Activated T-cell treated with anti-CD3 and anti-CD28 coated beads for 48 hours (primary cell): ENCODE data around the gene ZNF512B.
"Not testable (repeated sequence)": the region's sequence is repeated elsewhere in the genome, so short reads cannot be mapped to it uniquely, and the experiment has no call there.

Source experiments
- DNase-seq: peaks from one replicate; pipeline ENCODE4 v3.0.0-alpha.2; 2020; ENCODE audit warnings: low read depth

Gene ZNF512B

GRCh38 chr20:63962426-63963347 is 7.0 kb downstream of the ZNF512B start:
- no peak for DNase-seq

- DNase-seq, result no peak
These were observed 7.9 kb downstream of the ZNF512B start for GRCh38 chr20:63961664-63962425.

- DNase-seq, result not testable (repeated sequence)
These were observed 8.8 kb downstream of the ZNF512B start for GRCh38 chr20:63960654-63961621.

GRCh38 chr20:63959699-63960075 is 10.0 kb downstream of the ZNF512B start:
- DNase-seq, result no peak

GRCh38 chr20:63958964-63959698 is 10.6 kb downstream of the ZNF512B start:
- DNase-seq, result no peak

- DNase-seq, result no peak
These were observed 11.3 kb downstream of the ZNF512B start for GRCh38 chr20:63958471-63958870.

GRCh38 chr20:63957690-63958441 is 11.9 kb downstream of the ZNF512B start:
- no peak for DNase-seq

GRCh38 chr20:63957004-63957689 is 12.6 kb downstream of the ZNF512B start:
- peak; percentile 71 for DNase-seq

GRCh38 chr20:63956664-63957003 is 13.1 kb downstream of the ZNF512B start:
- DNase-seq, result no peak

- peak; percentile 84 for DNase-seq
These were observed 13.7 kb downstream of the ZNF512B start, which contains the start of gene UCKL1 for GRCh38 chr20:63955827-63956663. UCKL1 (minus strand) TSS chr20:63956416; CDS start chr20:63956372, 44 bp downstream.

GRCh38 chr20:63955281-63955826 is 14.4 kb downstream of the ZNF512B start:
- no peak for DNase-seq

- DNase-seq, result no peak
These were observed 15.8 kb downstream of the ZNF512B start for GRCh38 chr20:63953764-63954429.

- DNase-seq, result no peak
These were observed 17.0 kb downstream of the ZNF512B start for GRCh38 chr20:63952769-63953168.

- no peak for DNase-seq
These were observed 17.6 kb downstream of the ZNF512B start for GRCh38 chr20:63952210-63952535.

GRCh38 chr20:63951398-63952209 is 18.1 kb downstream of the ZNF512B start:
- no peak for DNase-seq

GRCh38 chr20:63950701-63951397 is 18.9 kb downstream of the ZNF512B start:
- no peak for DNase-seq
